ENCODE data around the gene TOM1L2.
A peak's percentile ranks its signal among the peaks of the same experiment; 100 is the strongest.

Gene TOM1L2

DNA sequence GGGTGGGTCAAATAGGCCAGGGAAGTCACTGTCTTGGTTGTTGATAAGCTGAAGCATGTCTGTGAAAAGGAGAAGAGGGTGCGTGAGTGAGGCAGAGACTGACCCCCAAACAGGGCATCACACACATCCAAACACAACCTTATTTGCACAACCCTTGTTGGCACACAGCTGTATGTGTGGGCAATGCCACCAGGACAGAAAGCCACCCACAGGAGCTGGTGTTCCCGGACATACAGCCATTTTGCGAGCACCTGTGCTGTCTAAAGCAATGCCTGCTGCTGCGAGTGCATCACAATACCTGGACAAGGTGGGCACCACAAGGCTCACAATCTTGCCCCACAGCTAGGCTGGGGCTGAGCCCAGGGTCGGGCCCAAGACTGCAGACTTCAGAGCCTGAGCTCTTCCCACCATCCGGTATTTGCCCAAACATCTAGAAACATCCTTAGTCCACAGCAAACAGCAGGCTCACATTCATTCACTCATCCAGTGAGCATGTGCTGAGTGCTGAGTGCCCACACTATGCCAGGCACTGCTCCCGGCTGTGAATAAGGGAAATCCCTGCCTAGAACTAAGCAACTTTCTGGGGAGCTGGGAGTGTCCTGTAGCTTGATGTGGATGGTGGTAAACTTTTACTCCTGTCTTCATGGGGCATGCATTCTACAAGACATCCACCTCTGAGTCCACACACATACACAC is 151.6 kb downstream of the TOM1L2 start:
- Mint-ChIP-seq H3K27ac (peak overlapping the region; percentile 13 to 55), H3K4me3 (peak overlapping the region; percentile 71 to 76), H3K27me3 (no peaks in the 10 kb centered on the region), H3K9me3 (no peaks in the 10 kb centered on the region), H3K4me1 (peaks cover 92% of the 10 kb centered on the region)
- no peak for ATAC-seq
- no peak for DNase-seq

DNA sequence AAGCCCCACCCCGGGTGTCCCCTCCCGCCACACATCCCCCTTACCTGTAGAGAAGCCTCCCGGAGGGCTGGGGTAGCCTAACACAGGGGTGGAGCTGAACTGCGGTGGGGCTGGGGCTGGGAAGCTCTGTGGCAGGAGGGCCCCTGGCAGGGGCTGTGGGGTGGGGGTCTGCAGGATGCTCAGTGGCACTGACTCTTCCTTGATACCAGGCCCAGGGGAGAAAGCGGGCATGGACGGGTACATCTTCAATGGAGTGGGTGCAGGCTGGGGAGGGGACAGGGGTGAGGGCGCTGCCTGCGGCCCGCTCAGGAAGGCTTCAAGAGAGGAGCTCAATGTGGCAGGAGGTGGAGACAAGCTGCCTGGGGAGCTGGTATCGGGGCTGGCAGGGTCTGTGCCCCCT is 152.2 kb downstream of the TOM1L2 start:
- H3K27ac Mint-ChIP-seq, result peak overlapping the region; percentile 13 to 83
- peak; percentile 13 for ATAC-seq
- H3K4me1 Mint-ChIP-seq, result peaks cover 92% of the 10 kb centered on the region
- H3K4me3 Mint-ChIP-seq, result peak overlapping the region; percentile 71 to 76
- H3K9me3 Mint-ChIP-seq, result no peaks in the 10 kb centered on the region
- H3K27me3 Mint-ChIP-seq, result no peaks in the 10 kb centered on the region
- no peak for DNase-seq

DNA sequence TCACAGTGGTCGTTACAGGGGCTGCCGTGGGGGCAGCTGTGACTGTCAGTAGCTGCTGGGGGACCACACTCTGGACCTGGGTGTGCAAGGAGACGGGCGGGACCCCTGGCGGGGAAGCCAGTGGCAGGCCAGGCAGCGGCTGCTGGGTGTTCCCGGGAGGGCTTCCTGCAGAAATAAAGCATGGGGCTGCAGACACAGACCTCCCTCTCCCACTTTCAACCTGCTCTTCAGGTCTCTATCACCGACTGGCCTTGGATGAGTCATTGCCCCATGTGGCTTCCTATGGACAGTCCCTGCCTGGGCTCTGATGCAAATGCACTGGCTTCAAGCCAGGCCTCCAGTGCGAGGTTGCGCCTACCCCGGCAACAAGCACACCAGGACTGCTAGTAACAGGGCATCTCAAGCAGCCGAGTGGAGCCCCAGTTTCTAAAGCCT is 152.6 kb downstream of the TOM1L2 start:
- ATAC-seq (peak; percentile 87), DNase-seq (peak; percentile 88 to 96)
- Mint-ChIP-seq H3K9me3 (no peaks in the 10 kb centered on the region), H3K4me3 (peak overlapping the region; percentile 71 to 76), H3K27ac (peak overlapping the region in 1 of 2 donors; percentile 93), H3K4me1 (peaks cover 92% of the 10 kb centered on the region), H3K27me3 (no peaks in the 10 kb centered on the region)

DNA sequence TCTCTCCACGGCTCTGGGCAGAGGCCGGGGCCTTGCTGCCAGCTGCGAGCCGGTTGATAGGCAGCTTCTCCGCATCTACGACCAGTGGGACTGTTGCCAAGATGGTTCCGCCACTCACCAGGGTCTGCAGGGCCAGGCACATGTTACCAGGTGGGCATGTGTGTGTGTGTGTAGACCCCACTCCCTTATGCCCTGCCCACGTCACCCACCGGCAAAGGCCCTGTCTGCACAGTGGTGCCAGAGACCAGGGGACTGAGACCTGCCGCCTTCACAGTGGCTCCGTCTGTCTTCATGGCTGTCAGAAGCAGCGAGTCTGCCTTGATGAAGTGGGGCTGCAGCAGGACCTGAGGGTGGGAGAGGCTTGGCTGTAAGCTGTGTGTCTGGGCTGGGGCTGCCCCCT is 153.1 kb downstream of the TOM1L2 start:
- peaks cover 92% of the 10 kb centered on the region for H3K4me1 Mint-ChIP-seq
- DNase-seq (no peak), ATAC-seq (no peak)
- peak overlapping the region; percentile 71 to 76 for H3K4me3 Mint-ChIP-seq
- peak overlapping the region in 1 of 2 donors; percentile 93 for H3K27ac Mint-ChIP-seq
- no peaks in the 10 kb centered on the region for H3K27me3 Mint-ChIP-seq
- no peaks in the 10 kb centered on the region for H3K9me3 Mint-ChIP-seq

DNA sequence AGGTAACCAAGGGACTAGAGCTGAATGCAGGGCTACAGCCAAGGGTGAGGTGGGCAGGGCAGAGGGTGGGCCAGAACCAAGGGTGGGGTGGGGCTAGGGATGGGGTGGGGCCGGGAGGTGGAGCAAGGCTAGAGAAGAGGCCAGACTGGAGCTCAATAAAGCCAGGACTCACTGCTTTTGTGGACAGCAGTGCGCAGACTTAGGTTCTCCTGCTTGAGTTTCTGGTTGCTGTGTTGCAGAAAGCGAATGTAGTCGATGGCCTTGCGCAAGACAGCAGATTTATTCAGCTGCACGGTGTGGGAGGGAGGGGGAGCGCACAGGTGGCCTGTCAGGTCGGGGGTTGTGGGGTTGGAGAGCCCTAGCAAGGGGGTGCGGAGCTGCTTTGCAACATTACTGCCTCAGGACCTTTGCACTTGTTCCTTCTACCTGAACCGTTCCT is 154.1 kb downstream of the TOM1L2 start:
- Mint-ChIP-seq H3K4me1 (peaks cover 92% of the 10 kb centered on the region), H3K9me3 (no peaks in the 10 kb centered on the region), H3K27ac (peak overlapping the region in 1 of 2 donors; percentile 66), H3K27me3 (no peaks in the 10 kb centered on the region), H3K4me3 (no peak overlapping the region)
- DNase-seq (no peak), ATAC-seq (no peak)

DNA sequence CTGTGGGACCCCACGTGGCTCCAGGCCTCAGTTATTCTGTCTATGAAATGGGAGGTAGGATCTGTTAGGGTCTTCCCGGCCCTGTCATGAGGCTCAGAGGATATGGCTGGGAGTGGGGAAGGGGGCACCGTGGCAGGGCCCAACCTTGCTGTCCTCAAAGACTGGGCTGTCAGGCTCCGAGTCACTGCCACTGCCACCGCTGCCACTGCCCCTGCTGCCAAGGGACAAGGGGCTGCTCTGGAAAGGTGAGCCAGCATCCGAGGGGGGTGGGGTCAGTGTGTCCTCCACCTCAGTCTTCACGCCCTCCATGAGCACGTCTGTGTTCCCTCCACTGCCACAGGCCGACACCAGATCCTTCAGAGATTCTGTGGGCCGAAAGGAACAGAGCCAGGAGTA is 154.7 kb downstream of the TOM1L2 start:
- DNase-seq (no peak), ATAC-seq (no peak)
- Mint-ChIP-seq H3K4me3 (no peak overlapping the region), H3K4me1 (peaks cover 92% of the 10 kb centered on the region), H3K27me3 (no peaks in the 10 kb centered on the region), H3K9me3 (no peaks in the 10 kb centered on the region), H3K27ac (no peak overlapping the region)

DNA sequence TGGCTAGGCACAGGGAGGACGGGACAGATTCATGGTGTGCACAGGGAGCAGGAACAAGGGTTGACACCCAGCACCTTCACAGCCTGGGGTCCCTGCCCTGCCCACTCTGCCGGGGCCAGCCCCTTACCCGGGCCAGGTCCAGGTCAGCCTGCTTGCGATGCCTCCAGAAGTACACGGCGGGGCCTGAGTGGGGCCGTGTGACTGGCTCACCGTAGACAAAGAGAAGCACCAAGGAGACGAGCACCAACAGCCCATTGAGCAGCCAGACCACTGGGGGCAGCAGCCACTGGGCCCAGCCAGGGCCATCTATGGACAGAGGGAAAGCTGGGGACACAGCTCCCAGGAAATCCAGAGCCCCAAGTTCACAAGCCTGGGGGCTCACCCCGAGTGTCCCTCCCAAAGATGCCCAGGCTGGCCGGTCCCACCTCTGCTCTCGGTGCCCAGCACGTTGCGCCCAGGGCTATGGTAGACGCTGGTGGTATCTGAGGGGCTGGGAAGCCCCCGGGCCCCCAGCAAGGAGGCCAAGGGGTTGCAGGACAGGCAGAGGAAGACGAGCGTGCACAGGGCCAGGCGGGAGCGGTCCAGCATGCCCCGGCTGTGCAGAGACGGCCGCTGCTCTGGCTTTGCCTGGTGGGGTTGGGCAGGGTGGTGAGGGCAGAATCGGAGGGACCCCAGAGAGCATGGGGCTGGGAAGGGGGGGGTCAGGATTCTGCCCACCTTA is 155.2 kb downstream of the TOM1L2 start:
- Mint-ChIP-seq H3K9me3 (no peaks in the 10 kb centered on the region), H3K27ac (peak overlapping the region in 1 of 2 donors; percentile 90), H3K27me3 (no peaks in the 10 kb centered on the region), H3K4me1 (peaks cover 92% of the 10 kb centered on the region), H3K4me3 (no peak overlapping the region)
- DNase-seq (no peak), ATAC-seq (no peak)

DNA sequence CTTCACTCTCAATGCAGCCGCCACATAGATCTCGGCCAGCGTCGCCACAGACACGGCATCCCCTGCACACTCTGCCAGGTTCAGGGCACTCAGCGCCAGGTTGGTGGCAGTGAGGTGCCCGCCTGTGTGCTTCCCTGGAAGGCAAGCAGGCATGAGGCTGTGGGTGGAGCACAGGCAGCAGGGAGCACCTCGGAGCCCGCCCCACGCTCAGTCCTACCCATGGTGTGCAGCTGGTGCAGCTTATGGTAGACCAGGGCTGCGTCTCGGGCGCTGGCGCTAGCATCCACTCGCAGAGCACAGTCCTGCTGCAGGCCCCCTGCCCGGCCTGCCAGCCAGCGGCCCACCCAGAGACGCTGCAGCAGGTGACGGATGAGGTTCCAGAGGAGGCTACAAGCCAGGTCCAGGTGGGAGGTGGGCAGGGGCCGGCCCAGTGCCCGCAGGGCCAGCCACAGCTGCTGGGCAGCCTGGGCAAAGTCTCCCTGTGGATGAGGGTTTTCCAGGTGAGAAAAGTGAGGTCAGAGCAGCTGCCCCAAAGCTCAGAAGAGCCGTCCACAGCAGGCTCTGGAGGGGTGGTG is 155.9 kb downstream of the TOM1L2 start:
- DNase-seq (no peak), ATAC-seq (no peak)
- H3K9me3 Mint-ChIP-seq, result no peaks in the 10 kb centered on the region
- H3K27me3 Mint-ChIP-seq, result no peaks in the 10 kb centered on the region
- H3K27ac Mint-ChIP-seq, result peak overlapping the region; percentile 46 to 90
- H3K4me3 Mint-ChIP-seq, result peak overlapping the region in 1 of 2 donors; percentile 29
- H3K4me1 Mint-ChIP-seq, result peaks cover 92% of the 10 kb centered on the region

DNA sequence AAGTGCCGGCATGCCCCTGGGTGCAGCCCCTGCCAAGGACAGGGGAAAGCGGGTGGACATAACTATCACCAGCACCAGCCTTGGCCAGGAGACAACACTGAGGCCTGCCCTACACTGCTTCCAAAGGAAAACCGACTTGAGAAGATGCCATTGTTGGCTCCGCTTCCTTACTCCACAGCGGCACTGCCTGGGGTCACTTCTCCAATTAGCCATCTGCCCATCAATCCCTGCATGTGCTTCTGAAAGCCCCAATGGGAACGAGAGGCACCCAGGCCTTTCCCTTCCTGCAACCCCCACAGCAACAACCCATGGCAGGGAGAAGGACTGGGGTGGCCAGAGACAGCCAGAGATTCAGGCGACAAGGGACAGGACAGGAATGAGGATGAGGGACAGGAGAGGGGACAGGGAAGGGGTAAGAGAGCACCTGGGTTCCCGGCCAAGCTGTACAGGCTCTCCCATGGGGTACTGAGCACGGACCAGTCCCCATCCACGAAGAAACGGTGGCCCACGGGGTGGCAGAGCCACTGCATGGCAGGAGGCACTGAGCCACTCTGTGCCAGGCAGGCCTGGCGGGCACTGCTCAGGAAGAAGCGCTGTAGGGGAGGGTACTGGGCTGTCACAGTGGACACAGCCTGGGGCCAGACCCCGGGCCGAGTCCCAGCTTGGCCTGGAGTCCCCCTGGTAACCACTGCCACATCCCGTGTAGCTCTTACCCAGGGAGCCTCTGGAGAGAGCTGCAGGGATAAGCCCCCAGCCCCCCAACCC is 156.6 kb downstream of the TOM1L2 start:
- H3K27me3 Mint-ChIP-seq, result no peaks in the 10 kb centered on the region
- no peak overlapping the region for H3K4me3 Mint-ChIP-seq
- no peaks in the 10 kb centered on the region for H3K9me3 Mint-ChIP-seq
- no peak for ATAC-seq
- no peak for DNase-seq
- peak overlapping the region in 1 of 2 donors; percentile 96 for H3K27ac Mint-ChIP-seq
- peaks cover 87% of the 10 kb centered on the region for H3K4me1 Mint-ChIP-seq

DNA sequence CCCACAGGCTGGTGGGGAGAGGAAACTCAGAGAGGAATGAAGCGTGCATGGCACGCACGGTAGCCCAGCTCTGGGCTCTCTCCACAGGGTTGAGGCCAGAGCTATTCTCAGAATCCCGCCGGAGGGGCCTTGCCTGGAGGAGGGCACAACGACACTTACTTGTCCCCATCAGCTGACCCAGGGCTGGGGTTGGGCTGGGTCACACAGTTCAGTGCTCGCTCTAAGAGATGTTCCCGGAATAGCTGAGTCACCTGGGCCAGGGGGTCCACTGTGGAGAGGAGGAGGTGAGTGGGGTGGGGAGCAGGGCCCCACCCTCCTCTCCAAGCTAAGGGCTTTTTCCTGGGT is 157.2 kb downstream of the TOM1L2 start:
- H3K4me1 Mint-ChIP-seq, result peaks cover 87% of the 10 kb centered on the region
- peak overlapping the region in 1 of 2 donors; percentile 96 for H3K27ac Mint-ChIP-seq
- no peak for DNase-seq
- ATAC-seq, result no peak
- H3K4me3 Mint-ChIP-seq, result no peak overlapping the region
- H3K9me3 Mint-ChIP-seq, result no peaks in the 10 kb centered on the region
- H3K27me3 Mint-ChIP-seq, result no peaks in the 10 kb centered on the region

DNA sequence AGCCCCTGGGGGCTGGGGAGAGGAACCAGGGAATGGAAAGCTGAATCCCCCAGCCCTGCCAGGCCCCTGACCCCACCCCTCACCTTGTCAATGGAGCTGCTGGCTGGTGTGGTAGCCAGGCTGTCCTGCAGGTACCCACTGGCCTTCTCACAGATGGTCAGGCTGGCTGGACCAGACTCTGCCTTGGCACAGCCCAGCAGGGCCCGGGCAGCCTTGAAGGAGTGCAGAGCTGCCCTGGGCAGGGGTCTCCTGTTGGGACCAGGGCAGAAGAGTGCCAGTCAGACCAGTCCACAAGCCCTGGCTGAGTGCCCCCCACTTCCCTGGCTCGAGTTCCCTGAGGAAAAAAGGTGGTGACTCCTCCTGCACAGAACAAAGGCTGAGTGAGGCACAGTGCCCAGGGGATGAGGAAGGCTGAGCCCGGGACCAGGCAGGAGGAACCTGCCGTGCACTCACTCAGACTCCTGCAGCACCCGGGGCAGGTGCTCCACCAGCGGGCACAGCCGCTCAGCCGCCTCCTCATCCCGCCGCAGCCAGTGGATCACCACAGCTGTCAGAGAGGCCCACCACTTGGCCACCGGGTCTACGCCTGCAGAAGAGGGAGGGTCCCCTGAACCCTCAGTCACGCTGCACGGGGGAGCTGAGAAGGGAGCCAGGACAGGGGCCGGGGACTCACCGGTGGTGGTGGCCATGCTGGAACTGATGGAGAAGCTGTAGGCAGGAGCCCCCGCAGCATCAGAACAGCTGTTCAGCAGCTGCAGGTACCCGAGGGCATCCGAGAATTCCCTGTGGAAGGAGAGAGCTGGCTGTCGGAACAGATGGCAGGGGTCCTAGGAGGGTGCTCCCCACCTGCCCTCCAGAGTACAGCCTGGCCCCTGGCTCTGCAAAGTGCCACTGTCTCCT is 157.8 kb downstream of the TOM1L2 start:
- Mint-ChIP-seq H3K27ac (peak overlapping the region in 1 of 2 donors; percentile 96), H3K27me3 (no peaks in the 10 kb centered on the region)
- ATAC-seq, result no peak

DNA sequence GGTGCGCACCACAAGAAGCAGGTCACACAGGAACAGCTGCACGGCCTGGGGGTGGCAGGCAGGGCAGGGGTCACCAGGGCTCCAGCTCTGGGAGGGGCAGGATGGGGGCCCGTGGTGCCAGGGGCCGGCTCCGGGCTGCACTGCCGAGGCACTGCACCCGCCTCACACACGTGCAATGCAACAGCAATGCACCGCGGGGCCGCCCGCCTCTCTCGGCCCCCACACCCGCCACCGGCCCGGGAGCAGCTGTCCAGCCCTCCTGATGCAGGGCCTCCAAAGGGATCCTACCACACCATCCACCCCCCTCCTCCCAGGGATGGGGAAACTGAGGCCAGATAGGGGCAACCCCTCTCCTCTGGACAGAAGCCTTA is 158.5 kb downstream of the TOM1L2 start:
- no peaks in the 10 kb centered on the region for H3K9me3 Mint-ChIP-seq
- peak overlapping the region in 1 of 2 donors; percentile 98 for H3K27ac Mint-ChIP-seq
- H3K4me1 Mint-ChIP-seq, result peaks cover 86% of the 10 kb centered on the region
- ATAC-seq, result no peak
- no peak for DNase-seq
- no peak overlapping the region for H3K4me3 Mint-ChIP-seq
- H3K27me3 Mint-ChIP-seq, result no peaks in the 10 kb centered on the region

More for the DNA sequence above, 157.8 kb downstream of the TOM1L2 start:
- H3K4me3 Mint-ChIP-seq, result no peak overlapping the region
- peaks cover 86% of the 10 kb centered on the region for H3K4me1 Mint-ChIP-seq
- no peaks in the 10 kb centered on the region for H3K9me3 Mint-ChIP-seq
- DNase-seq, result no peak

DNA sequence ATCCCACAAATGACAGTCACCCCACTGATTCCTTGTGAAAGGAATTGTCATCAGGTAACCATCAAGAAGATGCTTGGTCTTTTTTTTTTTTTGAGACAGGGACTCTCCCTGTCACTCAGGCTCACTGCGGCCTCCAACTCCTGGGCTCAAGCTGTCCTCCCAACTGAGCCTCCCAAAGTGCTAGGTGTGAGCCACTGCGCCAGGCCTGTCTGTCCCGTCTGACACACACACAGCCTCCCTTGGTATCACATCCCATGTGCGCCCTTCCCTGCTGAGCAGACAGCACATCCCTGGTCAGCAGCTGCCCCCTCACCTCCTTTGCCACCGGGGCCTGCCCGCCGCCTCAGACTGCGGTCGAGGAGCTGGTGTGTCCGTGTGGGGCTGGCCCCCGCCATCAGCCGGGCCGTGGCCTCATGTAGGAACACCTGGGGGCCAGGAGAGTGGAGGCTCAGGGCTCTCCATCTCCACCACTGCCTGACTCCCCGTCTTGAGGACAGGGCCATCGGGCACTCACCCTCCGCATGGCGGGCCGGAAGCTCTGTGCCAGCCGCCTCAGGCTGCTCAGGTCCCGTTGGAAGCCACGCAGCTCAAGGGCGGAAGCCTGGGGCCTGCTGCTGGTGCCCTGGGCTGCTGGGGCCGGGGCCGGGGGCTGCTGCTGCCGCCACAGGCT is 159.0 kb downstream of the TOM1L2 start:
- ATAC-seq (no peak), DNase-seq (no peak)
- Mint-ChIP-seq H3K27ac (peak overlapping the region in 1 of 2 donors; percentile 98), H3K4me1 (peaks cover 86% of the 10 kb centered on the region), H3K4me3 (no peak overlapping the region), H3K27me3 (no peaks in the 10 kb centered on the region), H3K9me3 (no peaks in the 10 kb centered on the region)

Measured in stimulated activated naive CD8-positive, alpha-beta T cell treated with anti-CD3 and anti-CD28 coated beads, Interleukin-15, amount 100 ng/mL, for 72 hours (primary cell).